ENCODE measurements around the gene TM4SF18. TPM values are rescaled to one million over a fixed set of nuclear protein-coding genes. Genes with fewer than 3 reads are reported as not detected.

TM4SF18 gene
- total RNA-seq, 2 donors from 2014 or later = 7.9 to 13.2 TPM

GRCh38 chr3:149336925-149337324 lies 3.5 kb upstream of the TM4SF18 start:
- Histone ChIP-seq H3K4me3 (no peak overlapping the region), H3K9me3 (no peaks in the 10 kb centered on the region), H3K36me3 (replicated peaks in 1 of 2; ENCODE audit: insufficient read depth in 1 of 2, low read depth in 2 of 2) (no peaks in the 10 kb centered on the region), H3K27me3 (no peaks in the 10 kb centered on the region), H3K27ac (peak overlapping the region; percentile 7 to 61 (median 45)), H3K4me1 (peaks cover 38% of the 10 kb centered on the region)
- intact Hi-C loops (cut with DNase I) = no loop called here
- DNase-seq (no peak), ATAC-seq (no peak)
- no peak for TF ChIP-seq POLR2A (IDR thresholded peaks at IDR 0.05)

GRCh38 chr3:149332771-149333170 lies 665 bp downstream of the TM4SF18 start:
- Histone ChIP-seq H3K27ac (peak overlapping the region in 3 of 4 donors; percentile 39 to 55 (median 51)), H3K27me3 (no peaks in the 10 kb centered on the region), H3K36me3 (replicated peaks in 1 of 2; ENCODE audit: insufficient read depth in 1 of 2, low read depth in 2 of 2) (no peaks in the 10 kb centered on the region), H3K4me3 (no peak overlapping the region), H3K9me3 (no peaks in the 10 kb centered on the region), H3K4me1 (peaks cover 15% of the 10 kb centered on the region)
- no peak for DNase-seq
- TF ChIP-seq POLR2A (IDR thresholded peaks at IDR 0.05) = no peak
- no peak for TF ChIP-seq CTCF (IDR thresholded peaks at IDR 0.05)
- intact Hi-C loops (cut with DNase I) = no loop called here
- no peak for ATAC-seq

- TF ChIP-seq CTCF (IDR thresholded peaks at IDR 0.05) (no peak), POLR2A (IDR thresholded peaks at IDR 0.05) (no peak)
- peak overlapping the region in 2 of 4 donors; percentile 51 to 55 for H3K27ac ChIP-seq
- intact Hi-C loops (cut with DNase I) = no loop called here
- H3K9me3 ChIP-seq = no peaks in the 10 kb centered on the region
- no peak for ATAC-seq
- no peak for DNase-seq
- WGBS, 2 donors = 0% methylated on average over 1 of the region's 1 CpG
- no peaks in the 10 kb centered on the region for H3K36me3 ChIP-seq (replicated peaks in 1 of 2; ENCODE audit: insufficient read depth in 1 of 2, low read depth in 2 of 2)
- peaks cover 13% of the 10 kb centered on the region for H3K4me1 ChIP-seq
- H3K4me3 ChIP-seq = no peak overlapping the region
- H3K27me3 ChIP-seq = no peaks in the 10 kb centered on the region
These were observed 1.1 kb downstream of the TM4SF18 start for GRCh38 chr3:149332227-149332765.

- no peak for DNase-seq
These were observed 2.0 kb downstream of the TM4SF18 start for GRCh38 chr3:149331396-149331795.

GRCh38 chr3:149330609-149331331 lies 2.7 kb downstream of the TM4SF18 start:
- intact Hi-C loops (cut with DNase I) = no loop called here
- Histone ChIP-seq H3K9me3 (no peaks in the 10 kb centered on the region), H3K4me3 (no peak overlapping the region), H3K27ac (no peak overlapping the region), H3K36me3 (replicated peaks in 1 of 2; ENCODE audit: insufficient read depth in 1 of 2, low read depth in 2 of 2) (no peaks in the 10 kb centered on the region), H3K4me1 (peaks cover 3% of the 10 kb centered on the region), H3K27me3 (no peaks in the 10 kb centered on the region)
- DNase-seq = no peak
- no peak for TF ChIP-seq POLR2A (IDR thresholded peaks at IDR 0.05)
- no peak for TF ChIP-seq CTCF (IDR thresholded peaks at IDR 0.05)
- WGBS, 2 donors = 76 to 80% methylated on average over 2 of the region's 2 CpGs
- no peak for ATAC-seq

More at GRCh38 chr3:149331396-149331795, 2.0 kb downstream of the TM4SF18 start:
- Histone ChIP-seq H3K9me3 (no peaks in the 10 kb centered on the region), H3K27me3 (no peaks in the 10 kb centered on the region), H3K4me1 (peaks cover 4% of the 10 kb centered on the region), H3K27ac (no peak overlapping the region), H3K4me3 (no peak overlapping the region), H3K36me3 (replicated peaks in 1 of 2; ENCODE audit: insufficient read depth in 1 of 2, low read depth in 2 of 2) (no peaks in the 10 kb centered on the region)
- no peak for TF ChIP-seq POLR2A (IDR thresholded peaks at IDR 0.05)
- no peak for TF ChIP-seq CTCF (IDR thresholded peaks at IDR 0.05)
- WGBS, 2 donors = 68 to 80% methylated on average over 2 of the region's 2 CpGs
- ATAC-seq = no peak
- intact Hi-C loops (cut with DNase I) = no loop called here

Data from body of pancreas (tissue), 4 donors.